GM21737 (cell line): ENCODE measurements around the gene SFXN1.
A peak's percentile ranks its signal among the peaks of the same experiment; 100 is the strongest.
"Not testable (repeated sequence)": the region's sequence is repeated elsewhere in the genome, so short reads cannot be mapped to it uniquely, and the experiment has no call there.

ENCODE experiments used
- ATAC-seq: cut with Tn5 transposase; IDR thresholded peaks from one replicate; pipeline ENCODE4 v1.9.1; 2021; ENCODE audit warnings: mild to moderate bottlenecking, moderate library complexity; ENCODE audit not compliant: unreplicated experiment

The SFXN1 gene, protein sequence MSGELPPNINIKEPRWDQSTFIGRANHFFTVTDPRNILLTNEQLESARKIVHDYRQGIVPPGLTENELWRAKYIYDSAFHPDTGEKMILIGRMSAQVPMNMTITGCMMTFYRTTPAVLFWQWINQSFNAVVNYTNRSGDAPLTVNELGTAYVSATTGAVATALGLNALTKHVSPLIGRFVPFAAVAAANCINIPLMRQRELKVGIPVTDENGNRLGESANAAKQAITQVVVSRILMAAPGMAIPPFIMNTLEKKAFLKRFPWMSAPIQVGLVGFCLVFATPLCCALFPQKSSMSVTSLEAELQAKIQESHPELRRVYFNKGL

GRCh38 chr5:175478384-175479124 is at the start of gene SFXN1:
SFXN1 (plus strand) TSS chr5:175478560; CDS start chr5:175492104, 13,544 bp downstream.
- ATAC-seq: peak; percentile 92

- ATAC-seq: no peak
Measured at GRCh38 chr5:175434800-175435199, 43.6 kb upstream of the SFXN1 start.

DNA sequence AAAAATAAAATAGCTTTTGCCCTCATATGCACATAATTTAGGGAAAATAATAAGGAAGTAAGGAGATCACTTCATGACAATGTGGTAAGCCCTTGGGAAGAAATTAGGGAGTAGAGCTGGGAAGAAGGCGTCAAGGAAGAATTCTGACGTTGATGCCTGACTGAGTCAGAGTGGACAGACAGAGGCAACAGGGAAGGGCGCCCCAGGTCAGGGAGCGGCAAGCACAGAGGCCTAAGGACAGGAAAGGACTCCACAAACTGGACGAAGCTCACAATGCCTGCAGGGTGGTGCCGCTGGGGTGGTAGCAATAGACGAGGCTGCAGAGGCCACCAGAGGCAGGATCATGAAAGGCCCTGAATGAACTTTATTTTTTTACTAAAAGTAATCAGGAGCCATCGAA is 42.0 kb upstream of the SFXN1 start:
- ATAC-seq: no peak

GRCh38 chr5:175438234-175438857 is 40.0 kb upstream of the SFXN1 start:
- ATAC-seq: no peak

- no peak for ATAC-seq
Measured at GRCh38 chr5:175443514-175444059, 34.8 kb upstream of the SFXN1 start.

- peak; percentile 74 for ATAC-seq
Measured at GRCh38 chr5:175444060-175444904, 34.1 kb upstream of the SFXN1 start, which contains the start of gene DRD1. DRD1 (minus strand) TSS chr5:175444182; CDS start chr5:175443099, 1,083 bp downstream.

DNA sequence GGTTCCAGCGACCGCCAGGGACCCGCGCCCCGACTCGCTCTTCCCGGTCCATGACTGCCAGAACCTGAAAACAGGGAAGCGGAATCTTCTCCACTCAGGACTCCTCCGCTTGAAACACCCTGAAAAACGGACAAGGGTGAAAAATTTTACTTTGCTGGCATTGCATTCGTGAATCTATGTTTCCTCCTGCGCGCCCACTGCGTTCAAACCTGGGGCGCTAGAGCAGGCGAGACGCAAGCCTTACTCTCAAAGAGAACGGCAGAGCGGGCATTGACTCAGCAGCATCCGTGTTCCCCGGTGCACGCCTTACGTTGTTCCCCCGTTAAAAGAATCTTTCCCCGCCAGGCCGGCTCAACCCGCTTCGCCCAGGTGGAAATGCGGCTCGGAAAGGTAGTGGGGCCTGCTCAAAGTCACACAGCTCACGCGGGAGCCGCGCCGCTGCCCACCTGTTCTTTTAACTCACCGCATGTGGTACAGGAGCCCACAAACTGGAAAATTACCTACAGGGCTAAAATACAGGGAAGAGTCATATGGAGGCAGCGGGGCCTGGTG is 33.4 kb upstream of the SFXN1 start:
- ATAC-seq: no peak

- ATAC-seq: not testable (repeated sequence)
Measured at GRCh38 chr5:175446378-175446777, 32.0 kb upstream of the SFXN1 start.

- no peak for ATAC-seq
Measured at GRCh38 chr5:175447571-175447970, 30.8 kb upstream of the SFXN1 start.

DNA sequence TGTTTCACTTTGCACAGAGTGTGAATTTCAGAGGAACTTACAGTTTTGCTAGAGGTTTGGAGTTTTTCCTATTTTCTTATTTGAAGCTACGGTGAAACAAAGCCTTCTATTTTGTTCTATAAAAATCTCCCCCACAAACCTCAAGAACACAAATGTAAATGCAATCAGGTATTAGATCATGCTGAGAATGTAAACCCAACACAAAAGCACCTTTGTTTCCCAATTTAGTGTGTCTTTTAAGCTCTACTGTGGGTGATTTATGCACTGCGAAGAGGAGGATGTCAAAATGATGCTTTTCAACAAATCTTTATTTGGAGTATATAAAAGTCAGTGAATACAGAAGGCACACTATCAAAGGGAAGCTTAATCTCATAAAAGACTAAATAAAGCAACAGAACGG is 30.1 kb upstream of the SFXN1 start:
- ATAC-seq: no peak

GRCh38 chr5:175452166-175452565 is 26.2 kb upstream of the SFXN1 start:
- no peak for ATAC-seq

GRCh38 chr5:175454338-175454737 is 24.0 kb upstream of the SFXN1 start:
- ATAC-seq: not testable (repeated sequence)

DNA sequence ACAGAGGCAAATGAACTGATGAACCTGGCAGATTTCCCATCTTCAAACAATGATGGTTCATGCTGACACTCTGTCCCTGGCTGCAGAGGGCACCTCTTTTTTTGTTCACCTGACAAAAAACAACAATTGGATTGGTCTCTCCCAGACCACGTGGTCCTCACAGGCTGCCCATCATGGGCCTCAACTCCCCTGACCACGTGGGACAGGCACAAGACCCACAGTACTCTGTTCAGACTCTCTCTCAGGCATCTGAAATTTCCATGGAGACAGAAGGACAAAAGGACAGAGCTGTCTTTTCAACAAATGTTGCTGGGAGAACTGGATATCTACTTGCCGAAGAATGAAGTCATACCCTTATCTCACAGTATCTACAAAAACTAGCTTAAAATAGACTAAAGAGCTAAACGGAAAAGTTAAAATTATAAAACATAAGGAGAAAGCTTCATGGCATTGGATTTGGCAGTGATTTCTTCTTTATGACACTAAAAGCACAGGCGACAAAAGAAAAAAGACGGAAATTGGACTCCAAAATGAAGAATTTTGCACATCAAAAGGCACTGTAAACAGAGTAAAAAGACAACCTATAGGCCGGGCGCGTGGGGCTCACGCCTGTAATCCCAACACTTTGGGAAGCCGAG is 22.1 kb upstream of the SFXN1 start:
- ATAC-seq: no peak

GRCh38 chr5:175457466-175457865 is 20.9 kb upstream of the SFXN1 start:
- ATAC-seq: peak; percentile 93

DNA sequence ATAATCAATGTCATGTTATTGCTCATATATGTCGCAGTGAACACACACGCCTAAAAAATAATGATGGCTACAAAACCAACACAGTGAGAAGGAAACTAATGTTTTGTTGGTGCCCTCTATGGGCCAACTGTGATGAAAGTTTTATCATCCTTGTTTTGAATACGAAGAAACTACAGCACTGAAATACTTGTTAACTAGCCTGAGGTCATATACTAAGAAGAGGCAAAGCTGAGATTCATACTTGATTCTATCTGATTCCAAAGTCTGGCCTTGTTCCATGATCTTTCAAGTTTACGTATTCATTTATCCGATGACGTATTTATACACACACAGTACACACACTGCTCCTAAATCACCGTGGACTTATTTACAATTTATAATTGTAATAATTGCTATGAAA is 18.2 kb upstream of the SFXN1 start:
- no peak for ATAC-seq

GRCh38 chr5:175460552-175460951 is 17.8 kb upstream of the SFXN1 start:
- ATAC-seq: no peak

GRCh38 chr5:175461370-175461769 is 17.0 kb upstream of the SFXN1 start:
- ATAC-seq: no peak

DNA sequence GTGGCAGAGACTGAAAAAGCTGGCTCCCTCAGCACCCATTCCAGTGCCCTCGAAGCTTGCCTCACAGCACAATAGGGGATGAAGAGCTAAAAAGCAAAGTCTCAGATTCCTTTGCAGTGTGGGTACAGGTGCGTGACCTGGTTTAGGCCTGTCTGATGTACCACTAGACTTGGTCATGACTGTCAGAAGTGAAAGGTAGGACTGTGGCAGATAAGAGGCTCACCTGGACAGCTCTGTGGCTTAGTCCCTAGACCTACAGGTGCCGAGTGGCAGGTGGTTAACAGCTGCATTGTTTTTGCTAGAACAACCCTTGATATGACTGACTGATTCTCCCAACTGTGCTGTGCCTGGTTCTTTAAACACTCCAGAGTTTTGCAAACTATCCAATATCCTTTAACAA is 14.7 kb upstream of the SFXN1 start:
- ATAC-seq: no peak

DNA sequence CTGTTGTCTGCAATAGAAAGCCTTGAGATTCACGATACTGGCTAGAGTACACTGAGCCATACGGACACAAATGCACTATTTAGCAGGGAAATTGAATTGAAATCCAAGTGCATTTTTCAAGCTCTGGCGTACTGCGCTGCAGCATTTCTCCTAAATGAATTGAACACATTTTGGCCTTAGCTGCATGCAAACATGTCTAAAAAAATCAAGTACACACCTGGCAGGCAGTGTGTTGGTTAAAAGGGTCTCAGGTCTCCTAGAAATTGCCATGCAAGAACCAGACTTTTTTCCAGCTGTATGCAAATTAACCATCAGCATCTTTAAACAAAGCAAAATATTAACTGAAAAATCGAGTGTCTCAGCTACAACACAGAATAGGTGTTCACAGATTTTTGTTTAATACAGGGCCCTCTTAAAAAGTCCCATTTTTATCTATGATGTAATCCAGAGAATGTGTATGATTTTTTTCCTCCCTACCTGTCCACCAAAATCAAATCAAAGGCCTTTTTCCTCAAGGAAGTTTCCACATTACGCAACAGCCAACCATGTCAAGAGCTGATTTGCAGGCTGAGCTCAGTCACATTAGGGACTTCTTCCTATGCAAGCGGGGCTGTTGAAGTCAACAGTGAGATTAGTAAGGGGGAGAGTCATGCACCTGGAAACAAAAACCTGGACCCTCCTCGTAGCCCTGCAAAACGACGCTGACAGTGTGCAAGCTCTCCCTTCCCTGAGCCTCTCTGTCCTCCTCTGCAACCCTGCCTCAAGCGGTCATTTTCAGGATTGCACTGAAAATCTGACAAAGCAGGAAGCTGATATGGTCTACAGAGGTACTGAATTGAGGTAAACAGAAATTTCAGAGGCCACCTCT is 14.1 kb upstream of the SFXN1 start:
- ATAC-seq: peak; percentile 91
